NCI-H226 (cell line): ENCODE results near the gene CBX3.
"Not testable (repeated sequence)": the region's sequence is repeated elsewhere in the genome, so short reads cannot be mapped to it uniquely, and the experiment has no call there.

Experiments used
- DNase-seq: peaks from one replicate; pipeline ENCODE4 v3.0.0-alpha.2; 2015

Gene CBX3

GRCh38 chr7:26208040-26208439 is 6.5 kb downstream of the CBX3 start:
- DNase-seq = no peak

GRCh38 chr7:26212921-26213718 is 11.6 kb downstream of the CBX3 start:
- no peak for DNase-seq

- DNase-seq = no peak
Observed at GRCh38 chr7:26213807-26214515, 12.4 kb downstream of the CBX3 start.

GRCh38 chr7:26216049-26216448 is 14.5 kb downstream of the CBX3 start:
- no peak for DNase-seq

DNA sequence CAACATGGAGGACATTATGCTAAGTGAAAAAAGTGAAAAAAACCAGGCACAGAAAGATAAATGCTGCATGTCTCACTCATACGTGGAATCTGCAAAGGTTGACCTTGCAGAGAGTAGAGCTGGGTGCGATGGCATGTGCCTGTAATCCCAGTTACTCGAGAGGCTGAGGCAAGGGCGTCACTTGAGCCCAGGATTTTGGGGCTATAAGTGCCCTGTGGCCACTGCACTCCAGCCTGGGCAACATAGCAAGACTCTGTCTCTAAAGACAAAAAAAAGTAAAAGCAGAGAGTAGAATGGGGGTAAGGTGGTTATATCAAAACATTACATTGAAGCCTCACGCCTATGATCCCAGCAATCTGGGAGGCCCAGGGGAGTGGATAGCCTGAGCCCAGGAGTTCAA is 22.8 kb downstream of the CBX3 start:
- DNase-seq = no peak

- DNase-seq = no peak
Observed at GRCh38 chr7:26227987-26228386, 26.4 kb downstream of the CBX3 start.

DNA sequence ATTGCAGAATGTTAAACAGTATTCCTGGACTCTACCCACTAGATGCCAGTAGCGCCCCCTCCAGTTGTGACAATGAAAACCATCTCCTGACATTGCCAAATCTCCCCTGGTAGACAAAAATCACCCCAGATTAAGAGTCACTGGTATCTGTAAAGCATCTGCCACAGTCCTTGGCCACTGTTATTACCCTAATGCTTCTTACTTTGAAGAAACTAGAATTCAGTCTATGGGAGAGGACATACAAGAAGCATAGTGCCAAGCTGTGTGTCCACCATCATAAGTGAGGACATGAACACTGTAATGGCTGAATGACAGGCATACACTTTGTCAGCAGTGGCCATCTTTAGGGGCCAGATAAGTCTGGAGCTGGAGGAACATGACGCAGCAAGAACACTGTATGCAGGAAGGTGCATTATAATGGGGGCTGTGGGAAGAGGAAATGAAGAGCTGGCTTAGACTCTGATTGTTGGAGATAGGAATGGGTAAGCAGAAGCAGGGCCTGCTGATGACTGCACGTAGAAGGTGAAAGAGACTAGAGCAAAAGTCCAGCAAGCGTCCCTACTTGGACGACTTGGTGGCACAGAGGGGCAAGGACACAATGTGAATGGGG is 32.5 kb downstream of the CBX3 start:
- DNase-seq = no peak

DNA sequence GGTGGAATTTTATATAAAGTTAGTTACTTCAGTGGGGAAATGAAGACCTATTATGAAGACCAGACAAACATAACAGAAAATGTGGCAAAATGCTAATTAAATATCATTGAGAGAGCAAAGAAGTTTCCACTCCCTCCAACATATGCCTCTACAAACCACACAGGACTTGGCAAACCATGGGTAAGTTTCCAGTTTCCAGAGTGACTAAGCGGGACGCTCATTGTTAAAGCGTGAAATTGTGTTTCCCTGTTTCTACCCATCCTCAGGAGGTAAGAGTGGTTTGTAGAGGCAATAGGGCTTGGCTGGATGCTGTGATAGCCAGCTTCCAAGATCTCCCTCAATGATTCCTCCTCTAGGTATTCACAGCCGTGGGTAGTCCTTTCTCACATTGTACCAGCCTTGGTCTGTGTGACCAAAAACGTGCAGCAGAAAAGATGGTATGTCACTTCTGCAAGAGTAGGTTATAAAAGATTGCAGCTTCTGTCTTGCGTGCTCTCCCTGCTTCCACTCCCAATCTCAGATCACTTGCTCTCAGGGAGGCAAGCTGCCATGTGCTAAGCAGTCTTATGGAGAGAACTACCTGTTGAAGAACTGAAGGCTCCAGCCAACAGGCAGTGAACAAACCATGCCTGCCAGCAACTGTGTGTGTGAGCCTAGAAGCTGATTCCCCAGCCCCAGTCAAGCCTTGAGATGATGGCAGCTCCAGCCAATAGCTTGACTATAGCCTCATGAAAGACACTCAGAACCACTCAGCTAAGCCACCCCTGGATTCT is 35.7 kb downstream of the CBX3 start:
- no peak for DNase-seq

DNA sequence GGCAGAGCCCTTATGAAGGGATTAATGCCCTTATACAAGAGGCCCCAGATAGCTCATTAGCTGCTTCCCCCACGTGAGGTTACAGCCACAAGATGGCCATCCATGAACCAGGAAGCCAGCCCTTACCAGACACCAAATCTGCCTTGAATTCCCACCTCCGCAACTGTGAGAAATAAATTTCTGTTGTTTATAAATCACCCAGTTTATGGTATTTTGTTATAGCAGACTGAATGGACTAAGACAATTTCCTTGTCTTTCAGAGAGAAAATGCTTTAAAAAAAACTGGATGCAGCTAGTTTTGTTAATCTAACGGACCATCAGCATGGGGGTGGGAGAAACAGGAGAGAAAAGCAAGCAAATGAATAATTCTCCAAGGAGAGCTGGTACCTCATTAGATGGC is 36.5 kb downstream of the CBX3 start:
- no peak for DNase-seq

GRCh38 chr7:26245150-26245549 is 43.6 kb downstream of the CBX3 start:
- DNase-seq = no peak

GRCh38 chr7:26250239-26250638 is 48.7 kb downstream of the CBX3 start:
- DNase-seq = no peak

DNA sequence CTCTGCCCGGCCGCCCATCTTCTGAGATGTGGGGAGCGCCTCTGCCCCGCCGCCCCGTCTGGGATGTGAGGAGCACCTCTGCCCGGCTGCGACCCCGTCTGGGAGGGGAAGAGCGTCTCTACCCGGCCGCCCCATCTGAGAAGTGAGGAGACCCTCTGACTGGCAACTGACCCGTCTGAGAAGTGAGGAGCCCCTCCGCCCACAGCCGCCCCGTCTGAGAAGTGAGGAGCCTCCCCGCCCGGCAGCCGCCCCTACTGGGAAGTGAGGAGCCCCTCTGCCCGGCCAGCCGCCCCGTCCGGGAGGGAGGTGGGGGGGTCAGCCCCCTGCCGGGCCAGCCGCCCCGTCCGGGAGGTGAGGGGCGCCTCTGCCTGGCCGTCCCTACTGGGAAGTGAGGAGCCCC is 60.3 kb downstream of the CBX3 start:
- not testable (repeated sequence) for DNase-seq
